Muscle of arm (tissue), 12 donors: ENCODE results near the gene C9. TPM values are rescaled to one million over a fixed set of nuclear protein-coding genes. Genes with fewer than 3 reads are reported as not detected.
A peak's percentile ranks its signal among the peaks of the same experiment; 100 is the strongest.
"Not testable (repeated sequence)": the region's sequence is repeated elsewhere in the genome, so short reads cannot be mapped to it uniquely, and the experiment has no call there.

Source experiments
- DNase-seq: peaks from one replicate; pipeline ENCODE4 v3.0.0-alpha.2; 2013
- polyA plus RNA-seq, 12 donors: library from polyadenylated mRNA; unstranded; fragments of 120-200 nt; gene quantifications; one replicate each; pipeline ENCODE4 v1.2.1, GENCODE V29; 2013; ENCODE audit not compliant: insufficient read length in 12 of 12

C9 gene
- polyA plus RNA-seq, 12 donors, result 0.22 to 0.81 (median 0.41) TPM; not detected in 2

- DNase-seq, result no peak
Measured at GRCh38 chr5:39373791-39374190, 9.5 kb upstream of the C9 start.

GRCh38 chr5:39371367-39371635 lies 7.0 kb upstream of the C9 start:
- no peak for DNase-seq

- no peak for DNase-seq
Measured at GRCh38 chr5:39370555-39371366, 6.5 kb upstream of the C9 start.

- DNase-seq, result peak; percentile 54
Measured at GRCh38 chr5:39369123-39369815, 5.0 kb upstream of the C9 start.

GRCh38 chr5:39368116-39368515 lies 3.8 kb upstream of the C9 start:
- peak; percentile 69 for DNase-seq

- DNase-seq, result no peak
Measured at GRCh38 chr5:39367711-39368110, 3.4 kb upstream of the C9 start.

- no peak for DNase-seq
Measured at GRCh38 chr5:39363217-39363616, 1.1 kb downstream of the C9 start.

- DNase-seq, result no peak
Measured at GRCh38 chr5:39362646-39363045, 1.6 kb downstream of the C9 start.

- no peak for DNase-seq
Measured at GRCh38 chr5:39361306-39361705, 3.0 kb downstream of the C9 start.

- no peak for DNase-seq
Measured at GRCh38 chr5:39360471-39361111, 3.7 kb downstream of the C9 start.

GRCh38 chr5:39356263-39356662 lies 8.0 kb downstream of the C9 start:
- DNase-seq, result no peak

- no peak for DNase-seq
Measured at GRCh38 chr5:39355324-39355723, 9.0 kb downstream of the C9 start.

GRCh38 chr5:39353717-39354399 lies 10.4 kb downstream of the C9 start:
- no peak for DNase-seq

- no peak for DNase-seq
Measured at GRCh38 chr5:39352951-39353350, 11.3 kb downstream of the C9 start.

GRCh38 chr5:39352170-39352569 lies 12.1 kb downstream of the C9 start:
- no peak for DNase-seq

- no peak for DNase-seq
Measured at GRCh38 chr5:39349484-39349883, 14.8 kb downstream of the C9 start.

- DNase-seq, result no peak
Measured at GRCh38 chr5:39342460-39342859, 21.8 kb downstream of the C9 start.

- peak; percentile 78 for DNase-seq
Measured at GRCh38 chr5:39341896-39342295, 22.4 kb downstream of the C9 start.

- peak; percentile 88 for DNase-seq
Measured at GRCh38 chr5:39340506-39340905, 23.8 kb downstream of the C9 start.

GRCh38 chr5:39337252-39337915 lies 26.9 kb downstream of the C9 start:
- DNase-seq, result peak; percentile 67

GRCh38 chr5:39334296-39334695 lies 30.0 kb downstream of the C9 start:
- DNase-seq, result not testable (repeated sequence)

- no peak for DNase-seq
Measured at GRCh38 chr5:39333104-39333503, 31.2 kb downstream of the C9 start.
